Esophagus (tissue), 2 donors: ENCODE measurements around the gene LDLRAD4. TPM values are rescaled to one million over a fixed set of nuclear protein-coding genes. Genes with fewer than 3 reads are reported as not detected.
"Not testable (repeated sequence)": the region's sequence is repeated elsewhere in the genome, so short reads cannot be mapped to it uniquely, and the experiment has no call there.

Experiments
- H3K27ac ChIP-seq, 2 donors: one replicate each; pipeline ENCODE4 v1.5.1; 2013; ENCODE audit warnings: low read depth in 2 of 2, mild to moderate bottlenecking in 2 of 2, inconsistent platforms in 1 of 2, low read length in 1 of 2, moderate library complexity in 1 of 2
- H3K27me3 ChIP-seq, 2 donors: one replicate each; pipeline ENCODE4 v1.6.1; 2013; ENCODE audit warnings: low read length in 2 of 2, control low read depth in 1 of 2, mild to moderate bottlenecking in 1 of 2; ENCODE audit not compliant: insufficient read depth in 2 of 2, control insufficient read depth in 1 of 2
- H3K36me3 ChIP-seq, 2 donors: one replicate each; pipeline ENCODE4 v1.6.1; 2013; ENCODE audit warnings: low read length in 1 of 2; ENCODE audit not compliant: control insufficient read depth in 2 of 2, insufficient read depth in 2 of 2
- H3K4me1 ChIP-seq, 2 donors: one replicate each; pipeline ENCODE4 v1.6.1; 2013; ENCODE audit warnings: low read length in 1 of 2; ENCODE audit not compliant: control insufficient read depth in 2 of 2, insufficient read depth in 2 of 2
- H3K4me3 ChIP-seq, 2 donors: one replicate each; pipeline ENCODE4 v1.5.1; 2013; ENCODE audit warnings: low read length in 2 of 2, mild to moderate bottlenecking in 2 of 2, low read depth in 1 of 2, moderate library complexity in 1 of 2
- H3K9me3 ChIP-seq, 2 donors: one replicate each; pipeline ENCODE4 v1.6.1; 2013; ENCODE audit warnings: mild to moderate bottlenecking in 2 of 2, low read depth in 1 of 2, low read length in 1 of 2, moderate library complexity in 1 of 2; ENCODE audit not compliant: control insufficient read depth in 2 of 2, insufficient read depth in 1 of 2
- WGBS, 2 donors: extraction: QIAGEN DNeasy Blood & Tissue Kit; methylation state at CpG; one replicate each; pipeline ENCODE4 v1.1.7; 2013; 5-methylcytosine and 5-hydroxymethylcytosine counted together
- polyA plus RNA-seq, 2 donors: library from polyadenylated mRNA; stranded (reverse); fragments of 200-250 nt; gene quantifications; one replicate each; pipeline ENCODE4 v1.2.3, GENCODE V29; 2013
- donor health status: healthy with polysubstance abuse.
- donor health status: Bipolar disorder and iron deficiency.

Gene LDLRAD4
- polyA plus RNA-seq, 2 donors = 0.79 to 0.99 TPM

DNA sequence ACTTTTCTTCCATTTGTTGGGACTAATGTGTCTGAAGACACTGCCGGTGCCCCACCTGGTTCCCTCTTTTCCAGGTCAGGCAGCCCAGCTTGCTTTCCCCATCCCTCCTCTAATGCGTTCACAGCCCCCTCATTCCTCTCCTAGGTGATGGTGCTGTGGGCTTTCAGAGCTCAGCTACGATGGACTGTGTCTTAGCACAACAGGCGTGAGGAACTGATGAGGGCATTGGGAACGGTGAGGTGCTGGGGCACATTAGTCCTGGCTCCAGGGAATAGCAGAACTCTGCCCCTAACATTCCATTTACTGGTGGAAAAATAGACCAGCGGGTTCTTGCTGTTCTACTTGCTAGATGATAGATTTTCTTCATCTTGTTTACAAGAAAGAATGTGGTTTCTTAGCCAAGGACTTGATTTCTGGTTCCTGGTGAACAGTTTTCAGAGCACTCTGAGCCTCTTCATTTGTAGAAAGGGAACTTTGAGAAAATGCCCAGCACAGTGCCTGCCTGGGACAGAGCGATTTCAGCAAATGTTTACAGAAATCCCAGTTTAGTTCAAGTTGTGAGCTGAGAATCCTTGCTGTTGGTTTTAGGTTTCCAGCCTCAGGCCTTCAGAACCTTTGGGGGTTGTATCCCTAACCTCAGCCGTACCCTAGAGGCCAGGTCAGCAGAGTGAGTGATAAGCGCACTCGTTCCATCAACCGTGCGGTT lies 42.5 kb downstream of the LDLRAD4 start:
- H3K27me3 ChIP-seq = no peaks in the 10 kb centered on the region
- H3K4me3 ChIP-seq = no peak overlapping the region
- WGBS, 2 donors = 74 to 80% methylated on average over 12 of the region's 12 CpGs
- H3K27ac ChIP-seq = peak overlapping the region; percentile 44 to 52
- peaks cover 11 to 16% of the 10 kb centered on the region in 2 donors for H3K4me1 ChIP-seq
- H3K9me3 ChIP-seq = no peaks in the 10 kb centered on the region
- no peaks in the 10 kb centered on the region for H3K36me3 ChIP-seq

DNA sequence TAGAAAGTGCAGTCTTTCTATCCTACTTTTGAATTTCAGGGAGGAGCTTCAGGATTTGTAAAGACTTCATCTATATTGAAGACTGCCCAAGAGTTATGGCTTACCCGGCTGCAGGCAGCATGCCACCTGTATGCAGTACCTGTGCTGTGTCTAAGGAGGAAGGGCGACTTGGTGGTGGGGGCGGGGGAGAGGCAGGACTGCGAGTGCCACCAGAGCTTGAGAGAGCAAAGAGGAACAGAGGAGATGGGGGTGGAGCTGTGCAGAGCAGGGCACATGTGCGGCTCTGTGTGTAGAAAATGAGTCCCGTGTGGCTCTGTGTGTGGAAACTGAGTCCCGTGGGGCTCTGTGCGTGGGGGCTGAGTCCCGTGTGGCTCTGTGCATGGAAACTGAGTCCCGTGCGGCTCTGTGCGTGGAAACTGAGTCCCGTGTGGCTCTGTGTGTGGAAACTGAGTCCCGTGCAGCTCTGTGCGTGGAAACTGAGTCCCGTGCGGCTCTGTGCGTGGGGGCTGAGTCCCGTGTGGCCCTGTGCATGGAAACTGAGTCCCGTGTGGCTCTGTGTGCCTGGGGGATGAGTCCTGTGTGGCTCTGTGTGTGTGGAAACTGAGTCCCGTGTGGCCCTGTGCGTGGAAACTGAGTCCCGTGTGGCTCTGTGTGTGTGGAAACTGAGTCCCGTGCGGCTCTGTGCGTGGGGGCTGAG lies 43.2 kb downstream of the LDLRAD4 start:
- no peaks in the 10 kb centered on the region for H3K27me3 ChIP-seq

DNA sequence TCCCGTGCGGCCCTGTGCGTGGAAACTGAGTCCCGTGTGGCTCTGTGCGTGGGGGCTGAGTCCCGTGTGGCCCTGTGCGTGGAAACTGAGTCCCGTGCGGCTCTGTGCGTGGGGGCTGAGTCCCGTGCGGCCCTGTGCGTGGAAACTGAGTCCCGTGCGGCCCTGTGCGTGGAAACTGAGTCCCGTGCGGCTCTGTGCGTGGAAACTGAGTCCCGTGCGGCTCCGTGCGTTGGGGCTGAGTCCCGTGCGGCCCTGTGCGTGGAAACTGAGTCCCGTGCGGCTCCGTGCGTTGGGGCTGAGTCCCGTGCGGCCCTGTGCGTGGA lies 43.8 kb downstream of the LDLRAD4 start:
- not testable (repeated sequence) for H3K4me3 ChIP-seq, H3K27me3 ChIP-seq, H3K36me3 ChIP-seq, H3K9me3 ChIP-seq, H3K27ac ChIP-seq
- peaks cover 13 to 19% of the 10 kb centered on the region in 2 donors for H3K4me1 ChIP-seq
- 95 to 96% methylated on average over 29 to 33 of the region's 33 CpGs for WGBS, 2 donors

More for the DNA sequence above, 43.2 kb downstream of the LDLRAD4 start:
- no peak overlapping the region for H3K4me3 ChIP-seq
- no peaks in the 10 kb centered on the region for H3K9me3 ChIP-seq
- H3K36me3 ChIP-seq = no peaks in the 10 kb centered on the region
- peak overlapping the region; percentile 27 to 52 for H3K27ac ChIP-seq
- 86% methylated on average over 26 of the region's 26 CpGs for WGBS, 2 donors
- H3K4me1 ChIP-seq = peaks cover 13 to 19% of the 10 kb centered on the region in 2 donors

DNA sequence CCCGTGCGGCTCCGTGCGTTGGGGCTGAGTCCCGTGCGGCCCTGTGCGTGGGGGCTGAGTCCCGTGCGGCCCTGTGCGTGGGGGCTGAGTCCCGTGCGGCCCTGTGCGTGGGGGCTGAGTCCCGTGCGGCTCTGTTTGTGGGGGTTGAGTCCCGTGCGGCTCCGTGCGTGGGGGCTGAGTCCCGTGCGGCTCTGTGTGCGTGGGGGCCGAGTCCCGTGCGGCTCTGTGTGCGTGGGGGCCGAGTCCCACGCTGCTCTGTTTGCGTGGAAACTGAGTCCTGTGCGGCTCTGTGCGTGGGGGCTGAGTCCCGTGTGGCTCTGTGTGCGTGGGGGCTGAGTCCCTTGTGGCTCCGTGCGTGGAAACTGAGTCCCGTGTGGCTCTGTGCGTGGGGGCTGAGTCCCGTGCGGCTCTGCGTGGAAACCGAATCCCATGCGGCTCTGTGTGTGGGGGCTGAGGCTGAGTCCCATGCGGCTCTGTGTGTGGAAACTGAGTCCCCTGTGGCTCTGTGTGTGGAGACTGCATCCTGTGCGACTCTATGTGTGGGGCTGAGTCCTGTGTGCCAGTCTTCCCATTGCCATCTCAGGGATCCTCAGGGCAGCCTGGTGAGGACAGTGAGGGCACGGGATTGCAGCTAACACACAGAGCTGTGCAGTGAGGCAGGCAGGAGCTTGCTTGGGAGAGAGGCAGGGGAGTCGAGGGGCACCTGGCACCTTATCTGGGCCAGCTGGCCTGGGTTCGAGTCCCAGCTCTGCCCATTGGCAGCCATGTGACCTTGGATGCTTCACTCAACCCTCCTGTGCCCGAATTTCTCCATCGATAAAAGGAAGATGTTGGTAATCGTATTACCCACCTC lies 44.5 kb downstream of the LDLRAD4 start:
- H3K4me3 ChIP-seq = no peak overlapping the region
- no peaks in the 10 kb centered on the region for H3K27me3 ChIP-seq
- H3K27ac ChIP-seq = no peak overlapping the region
- no peaks in the 10 kb centered on the region for H3K9me3 ChIP-seq
- peaks cover 17 to 19% of the 10 kb centered on the region in 2 donors for H3K4me1 ChIP-seq
- WGBS, 2 donors = 95 to 96% methylated on average over 50 of the region's 50 CpGs
- H3K36me3 ChIP-seq = no peaks in the 10 kb centered on the region

DNA sequence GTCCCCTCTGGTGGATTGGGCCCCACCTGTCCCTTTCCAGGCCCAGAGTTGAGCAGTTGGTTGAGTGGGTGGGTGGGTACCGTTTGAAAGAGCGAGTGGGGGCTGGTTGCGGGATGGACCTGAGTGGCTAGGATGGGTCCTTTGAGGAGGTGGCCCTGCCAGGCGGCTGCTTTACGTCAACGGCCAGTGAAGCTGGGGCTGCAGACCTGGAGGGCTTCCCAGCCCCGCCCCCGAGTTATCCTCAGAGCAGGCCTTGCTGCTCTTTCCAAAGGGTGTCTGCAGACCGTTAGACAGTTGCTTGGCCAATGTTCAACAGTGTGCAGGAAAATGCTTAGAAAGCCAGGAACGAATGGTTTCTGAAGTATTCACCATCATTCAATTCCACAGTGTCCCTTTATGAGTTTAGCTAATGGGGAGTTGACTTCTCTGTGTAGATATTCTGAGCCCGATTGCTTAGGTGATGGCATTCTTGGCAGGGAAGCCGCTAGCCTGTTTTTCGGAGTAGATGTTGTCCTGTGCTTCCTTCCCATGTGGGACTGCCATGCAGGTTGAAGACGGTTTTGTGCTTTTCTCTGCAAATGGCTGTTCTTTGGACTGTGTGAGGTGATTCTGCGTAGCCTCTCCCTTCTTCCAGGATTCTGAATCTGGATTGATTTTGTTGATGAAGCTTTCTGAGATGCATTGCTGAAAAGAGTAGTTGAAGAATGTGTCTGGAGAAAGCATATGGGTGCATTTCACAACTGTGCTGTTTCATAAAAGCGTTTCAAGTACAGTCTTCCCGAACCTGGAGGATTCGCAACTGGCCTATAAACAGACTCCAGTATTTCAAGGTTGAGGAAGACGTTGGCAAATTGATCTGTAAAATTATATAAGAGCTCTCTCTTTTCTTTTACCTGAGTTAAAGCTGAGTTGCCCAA lies 45.8 kb downstream of the LDLRAD4 start:
- H3K27ac ChIP-seq = peak overlapping the region in 1 of 2 donors; percentile 34
- no peaks in the 10 kb centered on the region for H3K36me3 ChIP-seq
- no peak overlapping the region for H3K4me3 ChIP-seq
- H3K27me3 ChIP-seq = no peaks in the 10 kb centered on the region
- 72 to 77% methylated on average over 19 of the region's 19 CpGs for WGBS, 2 donors
- no peaks in the 10 kb centered on the region for H3K9me3 ChIP-seq
- peaks cover 17 to 19% of the 10 kb centered on the region in 2 donors for H3K4me1 ChIP-seq

DNA sequence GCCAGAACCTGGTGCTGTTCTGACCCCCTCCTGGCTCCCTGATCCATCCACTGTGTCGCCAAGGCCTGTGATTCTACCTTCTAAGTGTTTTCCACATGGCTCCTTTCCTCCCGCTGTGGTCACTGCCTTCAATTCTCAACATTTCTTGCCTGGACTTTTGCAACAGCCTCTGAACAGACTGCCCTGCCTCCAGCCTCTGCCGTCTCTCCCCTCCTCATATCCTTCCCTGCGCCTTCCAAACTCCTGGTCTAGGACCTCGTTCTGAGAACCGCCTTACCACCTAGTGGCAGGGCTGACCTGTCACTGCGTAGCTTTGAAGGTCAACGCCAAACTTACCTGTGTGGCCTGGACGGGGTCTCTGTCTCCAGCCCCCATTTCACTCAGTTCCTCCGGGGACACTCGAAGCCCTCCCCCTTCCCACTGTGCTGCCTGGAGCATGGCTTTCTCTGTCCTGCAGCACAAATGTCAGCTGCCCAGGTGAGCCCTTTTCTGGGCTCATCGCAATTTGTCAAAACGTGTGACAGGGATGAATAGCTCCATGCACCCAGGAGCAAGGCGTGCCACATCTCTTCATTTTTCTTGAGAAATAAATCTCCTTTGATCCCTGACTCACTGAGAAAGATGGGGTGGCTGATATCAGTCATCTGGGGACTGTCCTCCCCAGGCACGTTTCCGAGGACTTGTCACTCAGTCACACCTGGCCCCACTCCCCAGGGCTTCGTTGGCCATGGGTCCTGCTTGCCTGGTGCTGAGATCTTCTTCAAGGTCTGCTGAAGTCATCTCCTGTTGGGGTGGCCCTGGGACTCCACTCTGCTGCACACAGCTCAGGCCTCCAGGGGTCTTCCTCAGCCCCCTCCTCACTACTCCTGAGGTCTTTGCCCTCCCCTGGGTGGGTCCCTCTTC lies 46.7 kb downstream of the LDLRAD4 start:
- Histone ChIP-seq H3K4me1 (peaks cover 12 to 16% of the 10 kb centered on the region in 2 donors), H3K36me3 (no peaks in the 10 kb centered on the region), H3K27me3 (no peaks in the 10 kb centered on the region), H3K27ac (peak overlapping the region in 1 of 2 donors; percentile 61), H3K4me3 (no peak overlapping the region), H3K9me3 (no peaks in the 10 kb centered on the region)
- WGBS, 2 donors = 86 to 88% methylated on average over 17 of the region's 17 CpGs

DNA sequence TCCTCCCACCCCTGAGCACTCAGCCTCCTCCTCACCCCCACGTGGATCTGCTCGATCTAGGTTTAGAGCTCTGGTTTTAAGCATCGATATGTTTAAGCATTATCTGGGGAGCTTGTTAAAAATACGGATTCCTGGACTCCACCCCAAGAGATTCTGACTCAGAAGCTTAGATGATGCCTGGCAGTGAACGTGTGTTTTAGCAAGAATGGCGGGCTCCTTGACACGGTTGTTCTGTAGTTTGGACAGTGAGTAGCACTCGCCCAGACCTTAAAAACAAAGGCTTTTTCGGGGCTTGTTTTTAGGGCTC lies 47.3 kb downstream of the LDLRAD4 start:
- Histone ChIP-seq H3K36me3 (no peaks in the 10 kb centered on the region), H3K4me1 (peaks cover 8 to 14% of the 10 kb centered on the region in 2 donors), H3K9me3 (no peaks in the 10 kb centered on the region), H3K4me3 (peak overlapping the region in 1 of 2 donors; percentile 14), H3K27me3 (no peaks in the 10 kb centered on the region), H3K27ac (peak overlapping the region; percentile 29 to 61)
- 47 to 67% methylated on average over 9 of the region's 9 CpGs for WGBS, 2 donors

DNA sequence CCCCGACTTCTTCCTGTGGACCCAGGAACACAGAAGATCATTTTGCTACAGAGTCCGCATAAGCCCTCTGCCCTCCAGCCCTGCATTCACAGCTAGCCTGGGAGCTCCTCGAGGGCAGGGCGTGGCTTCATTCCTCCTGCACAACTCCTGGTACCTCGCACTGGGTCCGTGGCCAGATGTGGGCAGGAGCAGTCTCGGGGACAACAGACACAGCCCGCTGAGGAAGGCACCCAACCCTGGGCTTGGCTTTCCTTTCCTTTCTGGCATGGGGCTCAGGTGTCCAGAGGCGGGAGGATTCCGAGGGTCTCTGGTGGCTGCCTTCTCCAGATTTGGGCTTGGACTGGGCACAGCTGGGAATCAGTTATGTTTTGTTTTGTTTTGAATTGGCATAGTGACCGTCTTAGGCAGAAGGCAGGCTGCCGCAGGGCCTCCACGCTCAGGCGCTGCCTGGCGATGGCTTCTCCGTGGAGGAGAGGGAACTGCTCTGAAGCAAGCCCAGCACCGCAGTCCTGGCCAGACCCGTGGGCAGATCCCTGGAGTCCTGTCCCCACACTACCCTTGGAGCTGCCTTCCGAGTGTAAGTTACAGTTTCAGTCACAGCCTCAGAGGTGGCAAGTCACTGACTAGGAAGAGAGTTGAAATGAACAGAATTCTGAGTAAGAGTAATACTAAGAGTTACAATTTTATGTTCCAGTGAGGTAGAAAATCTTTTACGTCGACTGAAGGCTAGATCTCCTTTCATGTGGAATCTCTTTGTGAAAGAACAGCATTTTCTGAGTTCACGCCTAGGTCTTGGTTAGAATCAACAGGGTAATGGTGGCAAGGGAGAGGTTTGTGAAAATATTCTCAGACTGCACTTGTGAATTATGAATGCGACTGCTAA lies 47.9 kb downstream of the LDLRAD4 start:
- Histone ChIP-seq H3K9me3 (no peaks in the 10 kb centered on the region), H3K27ac (peak overlapping the region; percentile 29 to 69), H3K4me1 (peaks cover 7 to 12% of the 10 kb centered on the region in 2 donors), H3K27me3 (no peaks in the 10 kb centered on the region), H3K36me3 (no peaks in the 10 kb centered on the region), H3K4me3 (peak overlapping the region in 1 of 2 donors; percentile 14)
- WGBS, 2 donors = 38 to 60% methylated on average over 23 of the region's 23 CpGs
